ENCODE results near the gene PPM1D.
"Not testable (repeated sequence)": the region's sequence is repeated elsewhere in the genome, so short reads cannot be mapped to it uniquely, and the experiment has no call there.

PPM1D gene

GRCh38 chr17:60664022-60664421 is 64.0 kb downstream of the PPM1D start:
- in situ Hi-C loops (cut with HindIII; ENCODE audit: low sequenced_read_pairs) = no loop called here

GRCh38 chr17:60665602-60666001 is 65.6 kb downstream of the PPM1D start:
- in situ Hi-C loops (cut with HindIII; ENCODE audit: low sequenced_read_pairs) = no loop called here

GRCh38 chr17:60668741-60669140 is 68.7 kb downstream of the PPM1D start:
- in situ Hi-C loops (cut with HindIII; ENCODE audit: low sequenced_read_pairs) = not testable (repeated sequence)

GRCh38 chr17:60671482-60671881 is 71.5 kb downstream of the PPM1D start:
- in situ Hi-C loops (cut with HindIII; ENCODE audit: low sequenced_read_pairs) = no loop called here

- in situ Hi-C loops (cut with HindIII; ENCODE audit: low sequenced_read_pairs) = not testable (repeated sequence)
Measured at GRCh38 chr17:60674637-60675036, 74.6 kb downstream of the PPM1D start.

- in situ Hi-C loops (cut with HindIII; ENCODE audit: low sequenced_read_pairs) = no loop called here
Measured at GRCh38 chr17:60675997-60676396, 76.0 kb downstream of the PPM1D start.

- in situ Hi-C loops (cut with HindIII; ENCODE audit: low sequenced_read_pairs) = no loop called here
Measured at GRCh38 chr17:60676758-60677307, 76.8 kb downstream of the PPM1D start.

GRCh38 chr17:60677308-60678117 is 77.5 kb downstream of the PPM1D start, which contains the start of gene BCAS3:
Gene BCAS3, plus strand, starts transcription at chr17:60677851.
- in situ Hi-C loops (cut with HindIII; ENCODE audit: low sequenced_read_pairs) = no loop called here

GRCh38 chr17:60678118-60678444 is 78.1 kb downstream of the PPM1D start:
- in situ Hi-C loops (cut with HindIII; ENCODE audit: low sequenced_read_pairs) = no loop called here

- in situ Hi-C loops (cut with HindIII; ENCODE audit: low sequenced_read_pairs) = no loop called here
Measured at GRCh38 chr17:60679287-60679686, 79.3 kb downstream of the PPM1D start.

GRCh38 chr17:60680754-60681153 is 80.8 kb downstream of the PPM1D start:
- in situ Hi-C loops (cut with HindIII; ENCODE audit: low sequenced_read_pairs) = no loop called here

- in situ Hi-C loops (cut with HindIII; ENCODE audit: low sequenced_read_pairs) = no loop called here
Measured at GRCh38 chr17:60685437-60685836, 85.4 kb downstream of the PPM1D start.

GRCh38 chr17:60695960-60696359 is 96.0 kb downstream of the PPM1D start:
- in situ Hi-C loops (cut with HindIII; ENCODE audit: low sequenced_read_pairs) = no loop called here

- in situ Hi-C loops (cut with HindIII; ENCODE audit: low sequenced_read_pairs) = no loop called here
Measured at GRCh38 chr17:60699090-60699489, 99.1 kb downstream of the PPM1D start.

GRCh38 chr17:60704170-60704569 is 104.2 kb downstream of the PPM1D start:
- in situ Hi-C loops (cut with HindIII; ENCODE audit: low sequenced_read_pairs) = no loop called here

GRCh38 chr17:60712675-60713074 is 112.7 kb downstream of the PPM1D start:
- in situ Hi-C loops (cut with HindIII; ENCODE audit: low sequenced_read_pairs) = no loop called here

GRCh38 chr17:60713608-60714007 is 113.6 kb downstream of the PPM1D start:
- in situ Hi-C loops (cut with HindIII; ENCODE audit: low sequenced_read_pairs) = no loop called here

All from DLD1 (cell line).